T-helper 2 cell treated with Interferon-gamma antibody and Interleukin-4, amounts not matched to agents 5 μg/mL and 100 μg/mL, for 36 hours (primary cell): ENCODE results near the gene TGOLN2.

ENCODE experiments used
- DNase-seq: peaks from one replicate; pipeline ENCODE4 v3.0.0; 2021; ENCODE audit warnings: low spot score
- H3K27ac Mint-ChIP-seq: one replicate; pipeline ENCODE4 v1.8.0; 2021; ENCODE audit warnings: mild to moderate bottlenecking, mixed read lengths
- H3K27me3 Mint-ChIP-seq: one replicate; pipeline ENCODE4 v1.8.0; 2021; ENCODE audit warnings: low read depth, mixed read lengths
- H3K36me3 Mint-ChIP-seq: one replicate; pipeline ENCODE4 v1.8.0; 2021; ENCODE audit warnings: low read depth, mixed read lengths
- H3K4me1 Mint-ChIP-seq: one replicate; pipeline ENCODE4 v1.8.0; 2021; ENCODE audit warnings: low read depth, mixed read lengths
- H3K4me3 Mint-ChIP-seq: one replicate; pipeline ENCODE4 v1.8.0; 2022; ENCODE audit warnings: mild to moderate bottlenecking, moderate library complexity, mixed read lengths
- H3K9me3 Mint-ChIP-seq: one replicate; pipeline ENCODE4 v1.8.0; 2021; ENCODE audit warnings: mixed read lengths

TGOLN2 gene

GRCh38 chr2:85276571-85277118, 51.1 kb downstream of the TGOLN2 start:
- no peak overlapping the region for H3K27ac Mint-ChIP-seq
- H3K36me3 Mint-ChIP-seq: no peaks in the 10 kb centered on the region
- peaks cover 14% of the 10 kb centered on the region for H3K27me3 Mint-ChIP-seq
- no peak overlapping the region for H3K4me3 Mint-ChIP-seq
- H3K4me1 Mint-ChIP-seq: no peaks in the 10 kb centered on the region
- DNase-seq: no peak
- no peaks in the 10 kb centered on the region for H3K9me3 Mint-ChIP-seq

DNA sequence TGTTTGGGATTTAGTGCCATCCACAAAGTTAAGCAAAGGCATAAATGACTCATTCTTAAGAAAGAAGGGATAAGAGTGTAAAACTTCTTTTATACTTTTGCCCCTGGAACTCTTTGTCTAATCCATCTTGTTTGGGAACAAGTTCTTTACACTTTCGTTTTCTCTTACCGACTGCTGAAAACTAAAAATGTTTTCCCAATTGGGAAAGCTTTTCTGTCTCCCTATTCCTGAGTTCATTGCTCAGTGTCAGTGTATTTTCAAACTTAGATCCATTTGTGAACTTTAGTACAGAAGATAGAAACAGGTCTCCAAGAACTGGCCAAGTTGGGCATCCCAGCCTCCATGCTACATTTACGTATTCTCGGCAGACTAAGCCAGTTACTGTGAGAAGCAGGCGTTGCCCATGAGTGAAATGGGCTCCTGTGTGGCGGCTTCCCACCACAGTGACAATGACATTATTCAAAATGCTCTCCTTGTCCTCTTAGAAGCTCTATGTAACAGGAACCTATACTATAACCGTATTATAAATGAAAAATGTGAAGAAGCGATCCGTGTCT, 51.7 kb downstream of the TGOLN2 start:
- no peak for DNase-seq
- Mint-ChIP-seq H3K27ac (no peak overlapping the region), H3K4me3 (no peak overlapping the region), H3K36me3 (no peaks in the 10 kb centered on the region), H3K9me3 (no peaks in the 10 kb centered on the region), H3K4me1 (no peaks in the 10 kb centered on the region), H3K27me3 (peaks cover 17% of the 10 kb centered on the region)

- Mint-ChIP-seq H3K36me3 (no peaks in the 10 kb centered on the region), H3K4me1 (no peaks in the 10 kb centered on the region), H3K27ac (no peak overlapping the region), H3K4me3 (no peak overlapping the region), H3K27me3 (peaks cover 18% of the 10 kb centered on the region), H3K9me3 (no peaks in the 10 kb centered on the region)
- DNase-seq: no peak
These were observed 53.8 kb downstream of the TGOLN2 start for GRCh38 chr2:85273738-85274731.

- Mint-ChIP-seq H3K9me3 (no peaks in the 10 kb centered on the region), H3K27ac (no peak overlapping the region), H3K4me1 (no peaks in the 10 kb centered on the region), H3K4me3 (no peak overlapping the region), H3K27me3 (peaks cover 24% of the 10 kb centered on the region), H3K36me3 (no peaks in the 10 kb centered on the region)
- no peak for DNase-seq
These were observed 55.4 kb downstream of the TGOLN2 start for GRCh38 chr2:85272357-85272756.

- DNase-seq: no peak
- Mint-ChIP-seq H3K9me3 (no peaks in the 10 kb centered on the region), H3K27ac (no peak overlapping the region), H3K36me3 (no peaks in the 10 kb centered on the region), H3K4me1 (no peaks in the 10 kb centered on the region), H3K4me3 (no peak overlapping the region), H3K27me3 (peaks cover 28% of the 10 kb centered on the region)
These were observed 57.8 kb downstream of the TGOLN2 start for GRCh38 chr2:85269959-85270358.
